NCI-H1105 (cell line): ENCODE results near the gene CRYGB.

ENCODE experiments used
- DNase-seq: peaks from one replicate; lab custom pipeline; 2025; lab: John Stamatoyannopoulos, UW

CRYGB gene

GRCh38 chr2:208146006-208146405 is at the start of gene CRYGB:
TSS of gene CRYGB (minus strand) at chr2:208146158. CDS start at chr2:208146120, 38 bp downstream.
- no peak for DNase-seq

- no peak for DNase-seq
These were observed 49.6 kb upstream of the CRYGB start for GRCh38 chr2:208195531-208195930.

GRCh38 chr2:208192611-208193236 is 46.8 kb upstream of the CRYGB start:
- no peak for DNase-seq

- no peak for DNase-seq
These were observed 44.0 kb upstream of the CRYGB start, which contains the start of gene C2orf80 for GRCh38 chr2:208189810-208190503. TSS of gene C2orf80 (minus strand) at chr2:208190030. CDS start at chr2:208186986, 3,044 bp downstream.

- no peak for DNase-seq
These were observed 43.3 kb upstream of the CRYGB start for GRCh38 chr2:208189069-208189809.

GRCh38 chr2:208186893-208187292 is 40.9 kb upstream of the CRYGB start:
- no peak for DNase-seq

- no peak for DNase-seq
These were observed 40.5 kb upstream of the CRYGB start for GRCh38 chr2:208186465-208186864.

- DNase-seq, result no peak
These were observed 38.2 kb upstream of the CRYGB start for GRCh38 chr2:208183972-208184705.

- no peak for DNase-seq
These were observed 37.6 kb upstream of the CRYGB start for GRCh38 chr2:208183526-208183925.

GRCh38 chr2:208182835-208183234 is 36.9 kb upstream of the CRYGB start:
- DNase-seq, result no peak

GRCh38 chr2:208179028-208179609 is 33.2 kb upstream of the CRYGB start:
- no peak for DNase-seq

- DNase-seq, result no peak
These were observed 29.8 kb upstream of the CRYGB start for GRCh38 chr2:208175840-208176153.

GRCh38 chr2:208175069-208175839 is 29.3 kb upstream of the CRYGB start:
- DNase-seq, result peak; percentile 38

GRCh38 chr2:208174144-208174543 is 28.2 kb upstream of the CRYGB start:
- DNase-seq, result no peak

GRCh38 chr2:208172125-208172524 is 26.2 kb upstream of the CRYGB start:
- no peak for DNase-seq

GRCh38 chr2:208164951-208165755 is 19.2 kb upstream of the CRYGB start:
- no peak for DNase-seq

- no peak for DNase-seq
These were observed 17.5 kb upstream of the CRYGB start, which contains the start of gene CRYGA for GRCh38 chr2:208163489-208163888. TSS of gene CRYGA (minus strand) at chr2:208163589. CDS start at chr2:208163556, 33 bp downstream.

GRCh38 chr2:208156439-208156838 is 10.5 kb upstream of the CRYGB start:
- no peak for DNase-seq

GRCh38 chr2:208153156-208153555 is 7.2 kb upstream of the CRYGB start:
- DNase-seq, result peak; percentile 44

GRCh38 chr2:208150956-208151355 is 5.0 kb upstream of the CRYGB start:
- no peak for DNase-seq
